GM21529 (cell line): ENCODE measurements around the gene LEFTY1.

Experiments
- ATAC-seq: cut with Tn5 transposase; IDR thresholded peaks from one replicate; pipeline ENCODE4 v1.9.1; 2021; ENCODE audit not compliant: unreplicated experiment

The LEFTY1 gene

DNA sequence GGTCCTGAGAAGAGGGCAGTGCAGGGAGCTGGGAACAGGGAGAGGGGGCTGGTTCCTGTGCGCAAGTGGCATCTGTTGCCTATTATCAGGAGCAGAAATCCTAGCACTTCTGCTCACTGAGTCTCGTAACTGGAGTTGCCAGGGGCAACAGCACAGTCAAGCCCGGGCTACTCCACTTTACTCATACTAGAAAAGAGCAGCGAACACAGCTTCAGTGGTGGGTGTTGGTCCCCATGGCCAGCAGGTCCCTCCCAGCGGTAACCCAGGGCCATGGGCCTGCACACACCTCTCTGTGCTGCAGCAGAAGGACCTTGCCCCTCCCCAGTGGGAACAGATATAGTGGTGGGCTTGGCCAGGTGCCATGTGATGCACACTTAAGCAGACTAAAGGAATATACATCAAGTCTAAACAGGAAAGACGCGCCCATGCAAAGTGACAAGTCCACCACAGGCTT is 26.6 kb upstream of the LEFTY1 start:
- no peak for ATAC-seq

DNA sequence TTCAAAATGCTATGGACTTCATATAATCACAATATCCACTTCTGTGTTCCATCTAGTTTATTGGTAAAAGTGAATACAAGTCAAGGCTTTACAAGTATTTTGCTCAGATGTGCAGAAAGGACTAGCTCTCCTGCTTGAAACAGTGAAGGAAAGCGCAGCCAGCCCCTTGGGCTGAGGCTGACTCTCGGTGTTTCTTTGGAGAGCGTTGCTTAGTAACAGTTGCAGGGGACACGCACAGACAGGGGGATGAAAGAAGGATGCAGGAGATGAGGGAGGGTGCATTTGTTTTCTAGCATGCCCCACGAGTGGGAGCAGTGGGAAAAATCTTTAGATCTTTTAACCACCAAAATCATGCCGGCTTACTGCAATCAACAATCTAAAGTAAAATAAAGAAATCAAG is 26.0 kb upstream of the LEFTY1 start:
- ATAC-seq, result no peak

DNA sequence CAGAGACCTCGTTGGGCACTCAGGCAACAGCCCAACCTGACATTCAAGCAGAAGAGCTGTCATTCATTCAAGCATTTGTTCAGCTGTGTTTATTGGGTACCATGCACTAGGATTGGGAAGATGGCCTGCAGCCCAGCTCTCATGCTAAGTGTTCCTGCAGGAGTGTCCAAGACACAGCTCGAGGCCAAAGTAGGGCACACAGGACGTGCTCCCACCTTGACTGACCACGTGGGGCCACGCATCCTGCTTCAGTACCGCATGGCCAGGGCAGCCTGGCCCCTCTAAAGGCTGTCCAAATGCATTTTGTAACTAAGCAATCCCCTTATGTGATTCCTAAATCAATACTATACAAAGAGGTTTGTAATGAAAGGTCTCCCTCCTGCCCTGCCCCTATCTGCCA is 25.4 kb upstream of the LEFTY1 start:
- no peak for ATAC-seq

DNA sequence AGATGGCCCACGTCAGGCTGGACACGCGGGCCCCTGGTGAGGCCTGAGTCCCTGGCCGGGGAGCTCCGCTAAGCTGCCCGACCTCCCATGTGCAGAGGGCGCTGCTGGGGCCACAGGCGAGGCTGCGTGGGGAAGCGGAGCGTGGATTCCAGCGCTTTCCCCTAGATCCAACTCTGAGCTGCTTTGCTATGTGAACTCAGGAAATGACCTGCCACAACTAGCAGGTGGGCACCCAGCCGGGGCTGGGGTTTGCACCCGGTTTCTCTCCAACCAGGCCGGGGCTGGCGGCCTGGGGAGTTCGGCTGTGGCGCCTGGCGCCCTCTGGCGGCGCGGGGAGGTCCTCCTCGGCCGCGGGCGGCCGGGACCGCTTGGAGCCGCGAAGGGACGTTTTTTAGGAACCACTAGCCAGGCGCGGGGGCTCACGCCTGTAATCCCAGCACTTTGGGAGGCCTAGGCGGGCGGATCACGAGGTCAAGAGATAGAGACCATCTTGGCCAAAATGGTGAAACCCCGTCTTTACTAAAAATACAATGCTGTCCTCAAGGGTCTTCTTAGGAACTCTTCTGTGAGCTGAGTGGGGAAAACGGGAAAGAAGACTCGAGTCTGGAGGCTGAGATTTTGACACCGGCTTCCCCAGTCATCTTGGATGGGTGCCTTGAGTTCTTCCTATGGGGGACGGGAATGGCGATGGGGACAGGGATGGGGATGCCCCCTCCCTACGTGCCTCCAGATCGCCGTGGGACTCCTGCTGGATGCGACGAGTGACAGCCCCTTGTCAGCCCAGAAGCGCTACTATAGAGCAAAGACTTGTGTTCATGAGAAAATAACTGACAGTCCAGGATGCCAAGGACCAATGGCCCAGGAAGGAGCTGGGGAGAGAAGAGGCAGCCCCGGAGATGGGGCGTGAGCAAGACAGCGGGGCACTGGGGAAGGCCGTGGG is 22.5 kb upstream of the LEFTY1 start:
- ATAC-seq, result peak; percentile 84

DNA sequence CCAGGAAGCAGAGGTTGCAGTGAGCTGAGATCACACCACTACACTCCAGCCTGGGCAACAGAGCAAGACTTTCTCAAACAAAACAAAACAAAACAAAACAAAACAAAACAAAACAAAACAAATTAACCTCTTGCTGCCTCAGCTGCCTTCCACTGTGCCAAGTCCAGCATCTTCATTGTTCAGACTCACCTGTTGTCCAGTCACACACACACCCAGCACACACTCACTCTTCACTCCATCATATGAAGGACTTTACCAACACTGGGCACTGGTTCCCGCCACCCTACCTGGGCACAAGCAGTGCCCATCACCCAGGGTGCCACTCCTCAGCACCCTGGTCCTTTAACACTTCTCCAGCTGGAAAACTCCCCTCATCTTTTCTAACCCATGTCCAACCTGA is 20.5 kb upstream of the LEFTY1 start:
- ATAC-seq, result no peak

DNA sequence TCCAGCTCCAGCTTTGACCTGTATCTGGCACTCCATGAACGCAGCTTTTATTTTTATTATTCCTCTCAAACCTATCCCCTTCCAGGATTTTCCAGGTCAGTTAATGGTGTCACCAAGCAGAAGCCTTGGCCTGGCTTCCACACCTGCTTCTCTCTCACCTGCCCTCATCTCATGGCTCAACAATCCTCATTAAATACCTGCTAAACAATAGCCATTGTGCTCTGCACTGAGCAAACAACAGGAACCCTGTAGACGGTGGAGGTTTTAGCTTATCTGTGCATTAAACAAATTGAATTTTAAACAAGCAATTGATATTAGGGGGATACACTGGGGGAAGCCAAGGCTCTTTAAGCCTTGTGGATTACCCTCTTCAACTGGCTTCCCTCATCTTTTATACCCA is 19.8 kb upstream of the LEFTY1 start:
- no peak for ATAC-seq

DNA sequence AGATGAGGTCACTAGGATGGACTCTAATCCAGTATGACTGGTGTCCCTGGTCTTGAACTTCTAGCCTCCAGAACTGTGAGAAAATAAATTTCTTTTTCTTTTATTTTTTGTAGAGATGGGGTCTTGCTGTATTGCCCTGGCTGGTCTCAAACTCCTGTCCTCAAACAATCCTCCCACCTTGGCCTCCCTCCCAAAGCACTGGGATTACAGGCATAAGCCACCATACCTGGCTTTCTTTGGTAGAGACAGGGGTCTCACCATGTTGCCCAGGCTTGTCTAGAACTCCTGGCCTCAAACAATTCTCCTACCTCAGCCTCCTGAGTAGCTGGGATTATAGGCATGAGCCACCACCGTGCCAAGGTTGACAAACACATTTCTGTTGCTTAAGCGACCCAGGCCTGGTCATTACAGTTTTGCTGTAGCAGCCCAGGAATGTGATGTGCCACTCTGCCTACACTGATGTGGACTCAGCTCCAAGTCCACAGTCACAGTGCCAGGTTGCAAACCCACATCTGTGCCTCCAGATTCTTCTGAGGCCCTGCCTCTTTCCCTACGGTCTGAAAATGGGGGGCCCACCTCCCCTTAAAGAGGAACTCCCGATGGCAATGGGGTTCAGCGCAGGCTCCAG is 19.2 kb upstream of the LEFTY1 start:
- ATAC-seq, result no peak

DNA sequence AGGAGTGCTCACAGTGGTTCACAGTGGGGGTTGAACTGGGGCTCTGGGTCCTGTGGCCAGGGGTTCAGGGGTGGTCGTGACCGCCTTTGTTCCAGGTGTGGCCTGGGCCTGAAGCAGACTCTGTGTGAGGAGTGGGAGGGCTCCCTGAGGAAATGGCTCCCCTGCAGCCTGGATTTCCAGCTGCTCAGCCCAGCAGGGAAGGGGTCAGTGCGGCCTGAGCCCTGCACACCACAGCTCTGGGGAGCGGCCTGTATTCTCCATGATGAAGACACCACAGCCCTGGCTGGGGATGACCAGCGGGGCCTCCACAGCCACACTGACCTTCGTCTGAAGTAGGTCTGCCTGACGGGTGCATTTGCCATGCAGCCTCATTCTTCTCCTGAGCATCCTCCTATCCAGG is 18.4 kb upstream of the LEFTY1 start:
- ATAC-seq, result no peak

DNA sequence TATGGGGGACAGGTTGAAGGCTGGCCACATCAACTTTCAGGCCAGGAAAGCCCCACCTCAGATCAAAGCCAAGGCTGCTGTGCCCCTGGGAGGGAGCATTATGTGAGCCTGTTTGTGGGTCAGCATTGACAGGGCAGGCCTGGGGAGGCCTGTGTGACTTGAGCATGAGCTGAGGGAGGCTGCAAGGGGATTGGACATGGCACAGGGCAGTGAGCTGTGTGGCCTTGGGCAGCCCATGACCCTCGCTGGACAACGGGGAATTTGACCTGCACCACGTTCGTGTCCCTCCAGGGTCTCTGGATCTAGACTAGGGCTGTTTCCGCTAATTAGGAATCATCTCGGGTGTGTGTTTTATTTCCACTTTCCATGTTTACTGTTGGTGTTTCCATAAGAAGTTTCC is 17.5 kb upstream of the LEFTY1 start:
- ATAC-seq, result no peak

DNA sequence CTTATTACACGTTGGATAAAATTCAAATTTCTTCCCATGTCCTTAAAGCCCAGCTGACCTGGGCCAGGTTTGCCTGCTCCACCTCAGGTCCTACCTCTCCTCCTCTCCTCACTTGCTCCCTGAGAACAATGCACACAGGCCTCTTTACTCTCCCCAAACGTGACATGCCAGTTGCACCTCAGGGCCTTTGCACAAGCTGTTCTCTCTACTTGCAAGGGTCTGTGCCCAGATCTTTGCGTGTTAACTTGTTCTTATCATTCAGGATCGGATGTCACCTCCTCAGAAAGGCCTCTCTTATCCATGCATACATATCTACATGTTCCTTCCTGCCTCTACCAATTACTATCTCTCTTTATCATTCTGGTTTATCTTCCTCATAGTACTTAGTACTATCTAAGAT is 14.7 kb upstream of the LEFTY1 start:
- no peak for ATAC-seq

DNA sequence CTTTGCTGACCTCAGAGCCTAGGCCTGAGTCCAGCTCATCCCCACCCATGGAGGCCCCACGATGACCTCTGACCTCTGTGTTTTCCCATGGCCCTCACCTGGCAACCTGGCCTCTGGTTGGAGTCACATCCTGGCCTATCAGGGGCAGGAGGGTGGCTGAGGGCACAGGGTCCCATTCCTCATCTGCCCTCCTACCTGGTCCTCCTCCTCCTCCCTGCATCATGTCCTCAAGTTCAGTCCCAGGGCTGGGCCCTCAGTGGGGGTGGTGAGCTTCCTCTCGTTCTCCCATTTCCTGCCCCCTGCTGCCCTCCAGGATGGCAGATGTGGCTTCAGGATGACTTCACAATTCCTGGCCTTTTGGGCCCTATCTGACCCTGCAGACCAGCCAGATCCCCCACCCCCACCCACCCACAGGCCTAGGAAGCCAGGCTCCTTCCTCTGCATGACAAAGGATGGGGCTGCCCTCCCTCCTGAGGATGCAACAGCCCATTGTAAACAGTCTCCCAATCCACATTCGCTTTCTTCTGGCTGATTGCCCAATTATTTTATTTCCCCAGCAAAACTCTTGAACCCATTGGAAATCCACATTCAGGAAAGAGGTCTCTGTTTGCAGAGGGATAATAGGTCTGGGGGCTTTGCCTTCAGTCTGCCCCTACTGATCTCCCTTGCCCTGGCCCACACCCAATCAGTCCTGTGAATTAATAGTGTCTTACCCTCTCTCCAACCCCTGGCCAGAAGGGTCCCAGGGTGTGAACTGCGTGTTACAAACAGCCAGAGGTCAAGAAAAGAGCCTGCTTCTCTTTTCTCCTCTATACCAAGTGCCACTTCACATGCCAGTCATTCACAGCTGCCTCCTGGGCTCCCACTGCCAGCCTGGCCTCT is 10.3 kb upstream of the LEFTY1 start:
- no peak for ATAC-seq

DNA sequence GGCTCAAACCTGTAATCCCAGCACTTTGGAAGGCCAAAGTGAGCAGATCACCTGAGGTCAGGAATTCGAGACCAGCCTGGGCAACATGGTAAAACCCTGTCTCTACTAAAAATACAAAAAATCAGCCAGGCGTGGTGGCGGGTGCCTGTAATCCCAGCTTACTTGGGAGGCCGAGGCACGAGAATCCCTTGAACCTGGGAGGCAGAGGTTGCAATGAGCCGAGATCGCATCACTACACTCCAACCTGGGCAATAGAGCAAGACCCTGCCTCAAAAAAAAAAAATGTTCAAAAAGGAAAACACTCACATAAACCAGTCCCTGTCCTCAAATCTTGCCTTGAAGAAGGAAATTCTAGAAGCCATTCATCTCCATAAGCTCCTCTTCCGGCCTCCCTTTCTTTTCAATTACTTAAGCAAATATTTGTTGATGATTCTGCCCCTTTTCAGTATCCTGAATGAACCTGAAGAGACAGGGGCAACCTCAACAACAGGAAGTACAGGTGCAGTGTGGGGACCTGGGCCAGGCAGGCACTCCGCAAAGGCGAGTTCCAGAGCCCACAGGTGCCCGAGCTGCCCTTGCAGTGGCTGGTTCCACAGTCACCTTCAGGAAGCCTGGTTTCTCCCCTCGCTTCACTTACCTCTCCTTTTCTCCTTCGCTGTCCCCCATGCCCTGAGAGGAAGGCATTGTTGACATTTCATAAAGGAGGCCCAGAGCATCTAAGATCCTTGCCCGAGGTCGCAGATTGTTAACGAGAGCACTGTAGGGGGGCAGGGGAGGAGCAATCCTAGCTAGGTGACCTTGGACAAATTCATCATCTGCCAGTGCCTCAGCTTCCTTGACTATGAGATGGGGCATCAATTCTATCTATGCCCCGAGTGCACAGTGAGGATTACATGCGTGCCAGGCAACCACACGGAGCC is 8.9 kb upstream of the LEFTY1 start:
- no peak for ATAC-seq

DNA sequence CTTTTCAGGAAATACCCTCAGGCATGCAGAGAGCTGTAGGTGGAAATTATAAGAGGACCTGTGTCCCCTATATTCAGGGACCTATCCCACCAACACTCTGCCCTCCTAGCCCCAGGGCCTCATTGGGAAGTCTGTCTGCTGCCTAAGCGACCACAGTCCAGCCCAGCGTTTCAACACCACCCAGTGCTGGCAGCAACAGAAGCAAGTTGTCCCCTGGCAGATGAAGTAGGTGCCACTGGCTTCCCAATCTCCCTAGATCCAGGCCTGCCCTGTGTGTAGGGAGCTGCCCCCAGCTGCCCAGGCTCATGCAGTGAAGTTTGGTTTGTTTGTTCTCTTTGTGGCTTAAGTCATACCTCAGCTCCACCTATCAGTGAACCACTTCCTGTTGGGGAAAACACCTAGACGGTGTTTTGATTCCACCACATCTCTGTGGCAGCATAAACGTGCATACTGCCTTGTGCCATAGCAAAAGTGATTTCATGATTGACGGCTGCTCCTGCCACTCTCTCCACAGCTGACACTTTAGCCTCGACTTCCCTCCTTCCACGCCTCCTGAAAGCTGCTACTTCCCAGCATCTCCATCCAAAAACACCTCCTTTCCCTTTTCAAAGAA is 8.1 kb upstream of the LEFTY1 start:
- peak; percentile 100 for ATAC-seq

DNA sequence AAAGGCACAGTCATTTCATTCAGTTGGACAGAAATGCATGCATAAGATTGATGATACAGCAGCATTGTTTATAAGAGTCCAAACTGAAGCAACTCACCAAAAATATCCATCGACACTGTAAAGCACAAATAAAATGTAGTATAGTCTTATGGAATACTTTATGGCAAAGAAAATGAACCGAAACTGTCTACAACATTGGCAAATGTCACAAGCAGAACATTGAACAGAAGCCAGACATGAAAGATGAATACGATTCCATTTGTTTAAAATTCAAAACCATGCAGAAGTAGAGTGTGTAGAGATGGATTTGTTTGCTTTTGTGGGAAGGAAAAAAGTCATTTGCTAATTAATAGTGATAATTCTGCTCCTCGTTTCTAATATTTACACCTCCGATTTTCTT is 7.5 kb upstream of the LEFTY1 start:
- ATAC-seq, result no peak

DNA sequence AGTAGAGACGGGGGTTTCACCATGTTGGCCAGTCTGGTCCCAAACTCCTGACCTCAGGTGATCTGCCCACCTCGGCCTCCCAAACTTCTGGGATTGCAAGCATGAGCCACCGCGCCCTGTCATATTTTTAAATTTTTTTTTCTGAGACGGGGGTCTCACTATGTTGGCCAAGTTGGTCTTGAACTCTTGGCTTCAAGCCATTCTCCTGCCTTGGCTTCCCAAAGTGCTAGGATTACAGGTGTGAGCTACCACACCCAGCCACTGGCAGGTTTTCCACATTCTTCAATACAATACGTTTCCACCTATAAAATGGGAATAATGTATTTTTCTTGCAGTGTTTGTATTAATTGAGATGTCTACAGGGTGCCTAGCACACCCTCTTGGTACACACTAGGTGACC is 3.4 kb upstream of the LEFTY1 start:
- no peak for ATAC-seq

DNA sequence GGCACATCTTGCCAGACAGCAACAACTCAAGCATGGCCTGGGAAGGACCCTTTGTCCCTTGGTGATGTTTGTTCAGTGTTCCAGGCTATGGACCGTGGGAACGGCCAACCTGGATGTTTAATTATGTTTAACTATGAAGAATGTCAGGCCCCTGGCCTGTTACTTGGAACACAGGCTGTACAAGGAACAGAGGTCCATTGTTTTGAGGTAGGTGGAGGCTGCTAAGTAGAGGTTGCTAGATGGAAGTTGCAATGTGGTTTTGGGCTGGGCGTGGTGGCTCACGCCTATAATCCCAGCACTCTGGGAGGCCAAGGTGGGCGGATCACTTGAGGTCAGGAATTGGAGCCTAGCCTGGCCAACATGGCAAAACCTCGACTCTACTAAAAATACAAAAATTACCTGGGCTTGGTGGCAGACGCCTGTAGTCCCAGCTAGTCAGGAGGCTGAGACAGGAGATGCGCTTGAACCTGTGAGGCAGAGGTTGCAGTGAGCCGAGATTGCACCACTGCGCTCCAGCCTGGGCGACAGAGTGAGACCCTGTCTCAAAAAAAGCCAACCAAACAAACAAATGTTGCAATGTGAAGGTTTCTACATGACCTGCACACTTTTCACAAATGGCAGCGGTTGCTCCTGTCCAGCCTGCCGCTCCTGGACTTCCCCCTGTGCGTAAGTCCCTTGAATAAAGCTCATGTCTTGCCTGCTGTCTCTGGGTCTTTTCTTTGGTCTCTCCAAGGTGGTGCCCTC is 2.5 kb upstream of the LEFTY1 start:
- ATAC-seq, result no peak

DNA sequence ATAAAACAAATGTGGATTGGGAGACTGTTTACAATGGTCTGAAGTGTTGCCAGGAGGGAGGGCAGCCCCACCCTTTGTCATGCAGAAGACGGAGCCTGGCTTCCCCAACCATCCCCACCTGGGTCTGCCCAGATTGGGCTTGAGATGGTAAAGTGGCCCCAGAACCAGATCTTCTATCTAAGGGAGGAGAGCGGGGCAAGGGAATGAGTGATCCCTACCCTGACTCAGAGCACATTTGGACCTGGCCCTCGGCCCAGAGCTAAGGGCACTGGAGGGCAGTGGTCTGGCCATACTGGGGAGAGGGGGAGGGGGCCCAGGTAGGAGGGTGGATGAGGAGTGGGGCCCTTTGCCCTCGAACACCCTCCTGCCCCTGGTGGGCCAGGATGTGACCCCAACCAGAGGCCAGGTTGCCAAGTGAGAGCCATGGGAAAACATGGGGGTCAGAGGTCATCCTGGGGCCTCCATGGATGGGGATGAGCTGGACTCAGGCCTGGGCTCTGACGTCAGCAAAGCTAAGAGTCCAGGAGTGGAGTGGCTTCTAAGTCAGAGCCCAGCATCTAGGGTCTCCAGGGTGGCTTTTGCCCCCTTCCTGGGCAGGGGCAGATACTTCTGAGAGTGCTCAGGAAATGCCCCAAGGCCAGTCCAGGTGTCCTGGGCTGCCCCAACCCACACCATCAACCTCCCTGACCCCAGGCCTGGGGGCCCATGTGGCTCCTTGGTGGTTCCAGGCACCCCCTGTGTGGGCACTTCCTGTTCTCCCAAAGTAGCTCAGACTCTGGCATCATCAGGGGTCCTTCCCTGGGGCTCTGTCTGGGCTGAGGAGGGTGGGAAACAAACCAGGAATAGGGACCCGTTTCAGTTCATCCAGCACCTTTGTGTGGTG is 1.6 kb upstream of the LEFTY1 start:
- ATAC-seq, result no peak

DNA sequence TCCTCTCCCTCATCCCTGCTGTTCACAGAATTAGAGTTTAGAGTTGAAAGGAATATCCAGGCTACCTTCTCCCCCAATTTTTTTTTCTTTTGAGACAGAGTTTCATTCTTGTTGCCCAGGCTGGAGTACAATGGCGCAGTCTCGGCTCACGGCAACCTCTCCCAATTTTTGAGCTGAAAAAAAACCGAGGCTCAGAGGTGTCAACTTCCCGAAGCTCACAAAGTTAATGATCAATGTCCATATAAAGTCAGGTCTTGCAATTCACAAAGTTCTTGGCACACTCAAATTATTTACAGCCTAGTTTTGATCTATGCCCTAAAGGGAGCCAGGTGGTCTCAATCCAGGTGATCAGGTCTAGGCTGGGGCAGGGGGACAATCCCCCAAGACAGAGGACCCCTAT is 797 bp upstream of the LEFTY1 start:
- ATAC-seq, result no peak
